Hepatic stellate cell (primary cell): ENCODE data around the gene SLC9A1.
"Not testable (repeated sequence)": the region's sequence is repeated elsewhere in the genome, so short reads cannot be mapped to it uniquely, and the experiment has no call there.

Source experiments
- DNase-seq: peaks from one replicate; pipeline ENCODE4 v3.0.0; 2011; ENCODE audit warnings: low spot score

Gene SLC9A1

DNA sequence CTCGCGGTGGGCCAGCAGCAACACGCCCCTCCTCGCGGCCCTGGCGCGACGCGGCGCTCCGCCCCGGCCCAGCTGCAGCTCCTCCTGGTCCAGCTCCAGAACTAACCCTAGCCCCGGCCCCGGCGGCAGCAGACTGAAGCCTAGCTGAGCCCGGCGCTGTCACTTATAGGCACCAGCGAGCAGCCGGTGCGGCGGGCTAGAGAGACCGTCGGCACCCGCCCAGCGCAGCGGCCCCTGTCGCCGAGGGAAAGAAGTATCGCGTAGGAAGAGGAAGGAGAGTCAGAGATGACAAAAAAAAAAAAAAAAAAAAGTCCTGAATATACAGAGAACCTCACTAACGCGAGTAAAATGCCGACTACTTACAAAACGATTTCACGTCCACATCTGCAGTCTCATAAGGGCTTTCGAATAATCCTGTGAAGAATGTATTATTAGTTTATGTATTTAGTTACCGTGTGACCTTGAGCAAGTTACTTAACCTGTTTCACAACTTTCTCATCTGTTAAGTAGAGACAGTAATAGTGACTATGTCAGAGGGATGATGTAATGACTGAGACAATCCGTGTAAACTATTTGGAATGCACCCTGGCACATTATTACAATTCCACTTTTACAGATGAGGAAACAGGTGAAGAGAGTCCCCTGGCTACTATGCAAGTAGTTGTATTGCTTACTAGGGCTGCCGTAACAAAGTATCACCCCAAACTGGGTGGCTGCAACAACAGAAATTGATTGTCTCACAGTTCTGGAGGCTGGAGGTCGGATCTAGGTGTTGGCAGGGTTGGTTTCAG, at the start of gene SLC9A1:
Gene SLC9A1, minus strand, starts transcription at position 135 of the 791 bp plus-strand sequence. CDS start 791 bp downstream, outside the sequence.
- peak; percentile 86 for DNase-seq

DNA sequence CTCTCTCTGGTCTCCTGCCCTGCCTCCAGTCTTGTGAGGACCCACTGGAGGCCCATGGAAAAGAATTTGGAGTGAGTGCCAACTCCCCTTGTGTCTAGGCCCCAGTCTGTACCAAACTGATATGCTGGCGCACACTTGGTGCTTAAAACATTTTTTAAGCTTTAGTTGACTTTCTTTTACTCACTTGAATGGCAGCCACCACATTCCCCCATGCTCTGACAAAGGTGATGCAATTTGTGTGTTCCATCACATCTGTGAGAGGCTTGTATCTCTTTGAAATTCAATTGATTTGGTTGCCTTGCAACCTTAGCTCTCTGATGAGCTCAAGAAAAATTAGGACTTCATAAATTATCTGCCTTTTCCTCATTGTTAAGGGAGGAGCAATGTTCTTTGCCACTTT, 49.0 kb upstream of the SLC9A1 start:
- DNase-seq: no peak

DNA sequence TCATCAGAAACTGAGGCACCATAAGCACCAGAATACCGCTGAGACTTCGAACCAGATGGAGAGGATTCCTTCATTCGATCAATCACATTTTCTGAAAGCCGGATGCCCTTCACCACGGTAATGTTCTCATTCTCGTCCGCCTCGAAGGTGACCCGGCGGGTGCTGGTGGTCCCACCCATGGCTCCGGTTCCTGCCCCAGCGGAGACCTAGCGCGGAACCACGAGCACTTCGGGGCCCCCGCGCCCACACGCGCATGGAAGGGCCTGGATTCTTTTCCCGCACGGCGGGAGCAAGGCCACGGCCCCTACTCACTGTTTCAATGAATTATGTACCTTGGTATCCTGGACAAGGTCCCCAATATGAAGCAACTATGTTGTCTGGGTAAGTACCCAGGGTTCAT, 46.4 kb upstream of the SLC9A1 start:
- DNase-seq: no peak

DNA sequence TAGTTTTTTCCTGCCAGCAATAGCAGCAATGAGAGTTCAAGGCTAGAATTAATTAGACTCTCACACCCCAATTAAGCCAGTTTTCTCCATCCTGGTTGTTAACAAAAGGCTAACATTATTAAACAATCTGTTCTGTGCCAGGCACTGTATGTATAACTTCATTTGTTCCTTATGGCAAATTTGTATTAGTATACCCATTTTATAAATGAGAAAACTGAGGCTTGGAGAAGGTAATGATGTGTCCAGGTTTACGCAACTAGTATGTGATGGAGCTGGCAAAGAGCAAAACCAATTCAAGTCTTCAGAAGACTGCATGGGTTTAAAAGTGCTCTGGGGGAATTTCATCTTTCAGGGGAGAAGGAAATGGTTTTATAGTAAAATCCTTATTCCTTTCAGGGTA, 38.3 kb upstream of the SLC9A1 start:
- no peak for DNase-seq

DNA sequence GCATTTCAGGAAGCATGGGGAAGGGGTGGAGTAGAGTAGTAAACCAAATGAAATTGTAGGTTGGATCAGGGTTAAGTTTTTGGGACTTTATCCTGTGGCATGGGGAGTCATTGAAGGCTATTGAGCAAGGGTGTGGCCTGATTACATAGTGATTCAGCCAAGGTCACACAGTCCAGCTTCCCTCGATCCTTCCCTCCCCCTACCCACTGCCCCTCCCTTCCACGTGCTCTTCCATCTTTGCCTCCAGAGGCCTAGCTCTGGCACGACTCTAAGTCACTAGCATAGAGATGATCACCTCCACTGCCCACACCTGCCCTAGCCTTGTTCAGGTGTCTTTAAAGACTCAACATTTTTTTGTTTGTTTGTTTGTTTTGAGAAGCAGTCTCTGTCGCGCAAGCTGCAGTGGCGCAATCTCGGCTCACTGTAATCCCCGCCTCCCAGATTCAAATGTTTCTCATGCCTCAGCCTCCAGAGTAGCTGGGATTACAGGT, 37.2 kb upstream of the SLC9A1 start:
- DNase-seq: no peak

DNA sequence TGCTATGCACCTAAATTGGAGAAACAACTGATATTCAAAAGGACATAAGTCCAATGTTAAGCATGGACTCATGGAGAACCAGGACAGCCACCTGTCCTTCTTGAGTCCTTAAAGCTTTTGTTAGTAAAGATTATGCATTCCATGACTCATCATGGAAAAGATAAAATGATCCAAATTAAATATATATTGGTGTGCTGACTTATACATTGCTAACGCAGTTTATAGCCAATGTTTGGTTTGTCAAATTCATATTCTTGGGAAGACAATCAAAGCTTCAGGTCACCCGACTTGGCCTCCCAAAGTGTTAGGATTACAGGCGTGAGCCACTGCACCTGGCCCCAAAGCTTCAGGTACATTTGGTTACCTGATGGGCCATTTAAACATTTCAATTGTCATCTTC, 29.7 kb upstream of the SLC9A1 start:
- DNase-seq: not testable (repeated sequence)

DNA sequence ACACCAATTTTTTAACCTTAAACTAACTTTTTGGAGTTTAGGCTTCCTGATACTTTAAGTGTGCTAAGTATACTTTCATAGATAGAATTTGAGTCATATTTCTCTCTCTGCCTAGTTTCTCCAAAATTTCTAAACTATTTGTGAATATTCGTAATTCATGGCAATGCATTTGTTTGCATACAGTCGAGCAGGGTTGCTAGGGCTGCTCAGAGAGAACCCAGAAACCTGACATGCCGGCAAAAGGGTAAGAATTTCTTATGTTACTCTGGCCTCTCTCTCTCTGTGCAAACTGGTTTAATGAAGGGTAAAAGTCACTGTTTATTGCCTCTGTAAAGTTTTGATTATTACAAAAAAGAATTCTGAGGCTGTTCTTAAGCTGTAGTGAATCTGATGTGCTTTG, 25.1 kb upstream of the SLC9A1 start:
- DNase-seq: no peak

DNA sequence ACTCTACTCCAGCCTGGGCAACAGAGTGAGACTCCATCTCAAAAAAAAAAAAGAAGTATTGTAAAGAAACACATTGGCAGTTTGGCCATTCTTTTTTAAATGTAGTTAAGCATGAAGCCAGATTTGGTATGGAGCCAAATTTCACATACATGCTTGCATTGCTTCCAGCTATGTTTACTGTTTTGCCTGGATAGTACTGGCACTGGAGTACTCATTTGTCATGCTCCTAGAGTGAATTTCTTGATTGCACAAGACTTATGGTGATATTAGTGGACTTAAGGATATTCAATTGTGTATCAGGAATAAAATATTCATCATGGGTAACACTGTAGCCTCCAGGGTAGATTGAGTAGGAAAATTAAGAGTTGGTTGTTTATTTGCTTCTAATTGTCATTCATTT, 24.5 kb upstream of the SLC9A1 start:
- no peak for DNase-seq

DNA sequence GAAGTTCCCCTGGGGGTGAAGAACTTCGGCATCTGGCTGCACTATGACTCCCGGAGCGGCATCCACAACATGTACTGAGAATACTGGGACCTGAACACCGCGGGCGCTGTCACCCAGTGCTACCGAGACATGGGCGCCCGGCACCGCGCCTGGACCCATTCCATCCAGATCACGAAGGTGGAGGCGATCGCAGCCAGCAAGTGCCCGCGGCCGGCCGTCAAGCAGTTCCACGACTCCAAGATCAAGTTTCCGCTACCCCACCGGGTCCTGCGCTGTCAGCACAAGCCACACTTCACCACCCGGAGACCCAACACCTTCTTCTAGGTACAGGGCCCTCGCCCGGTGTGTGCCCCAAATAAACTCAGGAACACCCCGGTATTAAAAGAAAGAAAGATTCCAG, 22.0 kb upstream of the SLC9A1 start:
- no peak for DNase-seq

DNA sequence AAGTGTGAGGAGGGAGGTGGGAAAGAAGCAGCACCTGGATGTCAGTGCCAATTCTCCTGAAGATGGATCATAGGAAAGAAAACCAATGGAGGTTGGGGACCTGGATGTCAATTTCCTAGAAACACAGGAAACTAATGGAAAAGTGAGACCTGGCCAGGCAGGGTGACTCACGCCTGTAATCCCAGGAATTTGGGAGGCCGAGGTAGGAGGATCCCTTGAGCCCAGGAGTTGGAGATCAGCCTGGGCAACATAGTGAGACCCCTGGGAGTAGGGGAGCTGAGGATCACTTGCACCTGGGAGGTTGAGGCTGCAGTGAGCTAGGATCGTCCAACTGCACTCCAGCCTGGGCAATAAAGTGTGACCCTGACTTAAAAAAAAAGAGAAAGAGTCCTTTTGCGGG, 21.4 kb upstream of the SLC9A1 start:
- DNase-seq: no peak

DNA sequence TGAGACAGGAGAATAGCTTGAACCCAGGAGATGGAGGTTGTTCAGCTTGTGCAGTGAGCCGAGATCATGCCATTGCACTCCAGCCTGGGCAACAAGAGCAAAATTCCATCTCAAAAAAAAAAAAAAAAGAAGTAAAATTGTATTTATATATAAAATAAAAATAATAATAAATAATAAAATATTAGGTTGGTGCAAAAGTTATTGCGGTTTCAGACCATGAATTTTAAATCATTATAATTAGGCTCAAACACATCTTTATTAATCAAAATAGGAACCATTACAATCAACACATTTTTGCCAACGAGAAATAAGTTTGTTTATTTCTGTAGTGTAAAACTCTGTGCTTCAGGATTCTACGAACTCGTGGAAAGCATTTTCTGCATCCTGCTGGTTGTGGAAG, 18.1 kb upstream of the SLC9A1 start:
- DNase-seq: not testable (repeated sequence)

DNA sequence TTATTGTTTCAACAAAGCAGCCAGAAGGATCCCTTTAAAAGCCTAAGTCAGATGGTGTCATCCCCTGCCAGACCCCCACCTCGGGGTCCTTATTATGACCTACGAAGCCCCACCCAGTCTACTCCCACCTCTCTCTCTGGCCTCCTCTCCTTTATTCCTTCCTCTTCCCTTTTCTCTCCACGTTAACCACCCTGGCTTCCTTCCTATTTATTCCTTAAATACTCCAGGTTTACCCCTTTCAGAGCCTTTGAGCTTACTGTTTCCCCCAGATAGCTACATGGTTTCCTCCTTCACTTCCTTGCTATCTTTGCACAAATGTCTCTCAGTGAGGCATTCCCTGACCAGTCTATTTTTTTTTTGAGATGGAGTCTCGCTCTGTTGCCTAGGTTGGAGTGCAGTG, 12.0 kb upstream of the SLC9A1 start:
- DNase-seq: no peak

DNA sequence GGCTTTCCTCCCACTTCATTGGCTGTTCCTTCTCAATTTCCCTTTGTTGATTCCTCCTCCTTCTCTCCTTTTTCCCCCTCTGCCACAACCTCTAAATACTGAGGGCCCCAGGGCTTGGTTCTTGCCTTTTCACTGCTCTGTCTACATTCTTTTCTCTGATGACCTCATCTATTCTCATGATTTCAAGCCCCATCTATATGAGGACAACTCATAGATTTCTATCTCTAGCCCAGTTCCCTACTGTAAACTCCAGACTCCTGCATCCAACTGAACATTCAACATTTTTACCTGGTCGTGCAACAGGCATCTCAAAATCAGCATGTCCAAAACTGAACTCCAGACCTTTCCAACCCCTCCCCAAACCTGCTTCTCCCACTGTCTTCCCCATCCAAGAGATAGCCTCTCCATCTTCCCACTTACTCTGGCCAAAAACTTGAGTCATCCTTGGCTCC, 11.5 kb upstream of the SLC9A1 start:
- peak; percentile 53 for DNase-seq

DNA sequence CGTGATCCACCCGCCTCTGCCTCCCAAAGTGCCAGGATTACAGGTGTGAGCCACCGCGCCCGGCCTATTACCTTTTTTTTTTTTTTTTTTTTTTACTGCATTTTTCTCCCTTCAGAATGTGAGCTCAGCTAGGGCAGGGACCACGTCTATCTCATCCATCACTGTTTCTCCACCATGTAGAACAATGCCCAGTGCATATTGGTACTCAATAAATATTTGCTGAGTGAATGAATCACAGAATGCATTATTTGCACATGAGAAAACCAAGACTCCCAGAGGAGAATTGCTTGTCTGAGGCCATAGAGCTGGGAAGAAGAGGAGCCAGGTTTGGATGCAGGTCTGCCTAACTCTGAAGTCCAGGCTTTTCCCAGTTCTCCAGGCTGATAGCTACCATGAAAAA, 8.2 kb upstream of the SLC9A1 start:
- no peak for DNase-seq

DNA sequence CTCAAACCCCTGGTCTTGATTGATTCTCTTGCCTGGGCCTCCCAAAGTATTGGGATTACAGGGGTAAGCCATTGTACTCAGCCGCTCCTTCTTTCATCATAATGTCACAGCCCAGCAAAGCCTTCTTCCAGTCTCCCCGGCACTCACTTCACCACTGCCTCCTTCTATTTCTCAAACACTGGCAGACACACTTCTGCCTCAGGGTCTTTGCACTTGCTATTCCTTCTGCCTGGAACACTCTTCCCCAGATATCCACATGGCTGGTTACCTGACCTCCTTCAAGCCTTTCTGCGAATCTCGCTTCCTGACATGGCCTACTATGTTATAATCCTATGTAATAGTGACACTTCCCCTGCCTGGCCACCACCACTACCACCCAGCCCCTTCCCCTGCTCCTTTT, 7.2 kb upstream of the SLC9A1 start:
- DNase-seq: no peak

DNA sequence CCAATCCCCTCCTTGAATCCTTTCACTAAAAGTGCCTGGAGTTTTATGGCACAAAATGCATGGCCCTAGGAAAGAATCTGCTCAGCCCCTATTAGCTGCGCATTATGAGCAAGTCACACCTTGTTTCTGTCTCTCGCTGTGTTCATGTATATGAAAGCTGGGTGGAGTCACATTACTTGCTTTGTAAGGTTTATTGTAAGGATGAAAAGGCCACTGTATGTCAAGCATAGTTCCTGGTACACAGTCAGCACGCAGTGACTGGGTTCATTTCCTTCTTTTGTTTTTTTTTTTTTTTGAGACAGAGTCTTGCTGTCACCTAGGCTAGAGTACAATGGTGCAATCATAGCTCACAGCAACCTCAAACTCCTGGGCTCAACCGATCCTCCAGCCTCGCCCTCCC, 6.7 kb upstream of the SLC9A1 start:
- no peak for DNase-seq

DNA sequence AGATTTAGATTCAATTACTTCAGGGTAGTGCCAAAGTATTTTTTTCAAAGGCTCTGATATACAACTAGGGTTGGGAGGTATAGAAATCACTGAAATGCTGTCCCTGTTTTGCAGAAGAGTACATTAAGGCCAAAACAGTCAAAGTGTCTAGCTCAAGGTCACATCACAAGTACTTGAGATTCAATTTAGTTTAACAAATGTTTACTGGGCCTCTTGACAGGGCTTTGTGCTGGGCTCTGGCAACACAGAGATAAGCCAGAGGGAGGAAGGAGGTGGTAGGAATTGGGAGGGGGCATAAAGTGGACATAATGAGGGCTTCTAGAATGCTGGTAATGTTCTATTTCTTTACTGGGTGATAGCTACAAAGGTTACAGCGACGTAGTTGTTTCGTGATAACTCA, 2.3 kb upstream of the SLC9A1 start:
- no peak for DNase-seq

DNA sequence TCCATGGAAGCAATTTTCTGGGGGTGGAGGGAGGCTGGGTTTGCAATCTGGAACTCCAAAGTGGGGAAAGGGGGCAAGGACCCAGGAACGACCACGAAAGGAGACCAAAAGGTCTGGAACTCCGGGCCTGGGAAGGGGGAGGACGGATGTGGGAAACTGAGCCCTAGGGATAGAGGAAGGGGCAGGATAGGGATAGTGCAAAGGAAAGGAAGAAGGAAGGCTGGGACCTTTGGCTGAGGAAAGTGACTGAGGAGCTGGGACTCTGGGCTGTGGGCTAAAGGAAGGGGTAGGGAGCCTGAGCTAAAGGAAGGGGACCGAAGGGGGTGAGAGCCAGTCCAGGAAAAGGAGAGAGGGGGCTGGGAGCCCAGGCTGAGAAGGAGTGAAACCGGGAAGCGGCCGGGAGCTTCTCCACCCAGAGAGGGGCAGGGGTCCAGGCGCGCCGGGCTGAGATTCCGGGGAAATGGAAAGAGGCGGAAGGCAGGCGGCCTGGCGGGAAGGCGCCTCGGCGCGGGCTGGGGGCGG, 395 bp downstream of the SLC9A1 start:
- no peak for DNase-seq

DNA sequence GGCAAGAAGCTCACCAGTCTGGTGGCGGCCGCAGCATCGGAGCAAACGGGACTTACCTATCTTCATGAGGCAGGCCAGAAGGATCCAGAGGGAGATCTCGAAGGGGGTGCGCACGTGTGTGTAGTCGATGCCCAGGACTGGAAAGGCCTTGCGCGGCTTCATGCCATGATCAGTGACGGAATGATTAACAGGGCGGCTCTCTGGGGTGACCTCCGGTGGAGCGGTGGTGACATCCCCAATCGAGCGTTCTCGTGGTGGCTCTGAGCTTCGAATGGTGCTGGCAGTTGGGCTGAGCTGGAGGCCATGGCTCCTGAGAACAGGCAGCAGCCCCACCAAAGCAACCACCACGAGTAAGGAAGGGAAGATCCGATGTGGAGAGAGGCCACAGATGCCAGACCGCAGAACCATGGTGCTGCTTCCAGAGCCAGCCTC, 982 bp downstream of the SLC9A1 start:
- DNase-seq: no peak

DNA sequence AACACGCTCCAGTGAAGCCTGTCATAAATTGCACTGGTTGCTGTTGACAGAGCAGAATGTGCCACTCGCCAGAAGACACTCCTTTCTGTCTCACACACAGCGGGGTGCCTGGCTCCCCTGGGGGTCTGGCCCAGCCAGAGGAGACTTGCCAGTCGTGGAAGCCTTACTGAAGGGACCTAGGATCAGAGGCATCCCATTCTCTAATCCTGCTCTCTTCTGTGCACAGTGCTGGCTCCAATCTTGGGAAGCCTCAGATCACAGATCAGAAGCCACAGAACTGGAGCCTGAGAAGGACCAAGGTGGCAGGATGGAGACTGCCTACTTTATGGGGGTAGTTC, 1.4 kb downstream of the SLC9A1 start:
- DNase-seq: no peak

DNA sequence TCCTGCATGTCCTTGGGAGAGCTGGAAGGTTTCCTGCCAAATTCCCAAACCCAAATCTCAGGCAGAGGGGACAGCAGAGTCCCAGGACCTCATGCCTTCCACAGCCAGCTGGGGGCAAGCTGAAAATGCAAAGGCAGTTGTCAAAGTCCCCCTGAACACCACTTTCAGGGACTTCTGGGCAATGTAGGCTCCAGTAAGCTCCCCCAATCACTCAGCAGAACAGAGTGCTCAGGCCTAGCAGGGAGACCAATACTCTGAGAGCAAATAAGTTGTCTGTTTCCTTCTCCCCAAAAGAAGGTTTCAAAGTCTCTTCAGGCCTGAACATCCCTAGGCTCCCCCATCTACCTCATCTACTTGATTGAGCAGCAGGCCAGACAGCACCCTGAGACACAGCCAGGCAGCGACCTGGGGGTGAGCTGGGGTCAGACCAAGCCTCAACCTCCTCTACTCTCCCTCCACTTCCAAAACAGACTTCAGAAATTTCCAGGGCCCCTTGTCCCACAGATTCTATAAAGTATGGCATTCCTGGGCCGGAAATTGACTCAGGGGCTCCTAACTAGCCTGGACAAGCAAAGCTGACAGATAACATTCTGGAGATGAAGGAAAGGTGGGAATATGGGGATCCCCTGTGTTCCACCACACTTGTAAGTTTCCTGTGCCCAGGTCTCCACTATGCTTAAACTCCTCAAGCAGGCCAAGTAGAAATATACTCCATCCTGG, 1.9 kb downstream of the SLC9A1 start:
- DNase-seq: no peak

DNA sequence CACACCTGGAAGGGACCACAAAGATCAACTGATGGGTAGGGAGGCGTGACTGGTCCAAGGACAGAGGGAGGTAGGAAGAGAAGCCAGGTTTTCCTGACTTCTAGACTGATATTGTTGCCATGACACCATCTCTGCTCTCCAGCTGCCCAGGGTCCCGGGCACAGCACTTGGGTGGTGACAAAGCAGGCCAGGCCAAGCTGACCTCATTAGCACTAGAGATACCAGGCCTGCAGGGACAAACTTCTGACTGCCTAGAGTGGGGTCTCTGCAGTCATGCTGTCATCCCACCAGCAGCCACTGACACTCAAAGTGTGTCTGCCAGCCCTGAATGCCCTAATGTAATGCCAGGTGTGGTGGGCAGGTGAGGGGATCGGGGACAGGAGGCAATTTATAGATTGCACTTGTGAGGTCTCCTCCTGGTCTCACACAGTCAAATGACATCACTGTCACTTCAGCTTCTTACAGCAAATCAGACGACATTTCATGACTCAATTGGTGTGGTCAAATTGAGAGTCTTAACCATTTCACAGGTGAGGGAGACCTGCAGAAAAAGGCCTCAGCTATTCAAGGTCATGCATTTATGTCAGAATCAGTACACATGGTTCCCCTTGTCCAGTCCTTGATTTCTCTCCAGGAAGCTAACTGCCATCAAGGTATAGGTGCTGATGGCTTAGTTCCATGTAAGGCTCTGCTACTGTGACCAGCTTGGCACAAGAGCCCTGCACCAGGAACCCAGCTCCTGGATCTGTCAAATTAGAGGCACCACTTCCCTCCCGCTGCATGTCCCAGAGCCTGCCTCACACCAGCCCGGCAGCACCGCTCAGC, 2.7 kb downstream of the SLC9A1 start:
- DNase-seq: no peak
